Right lobe of liver (tissue), 6 donors: ENCODE measurements around the gene HOXA3. TPM values are rescaled to one million over a fixed set of nuclear protein-coding genes. Genes with fewer than 3 reads are reported as not detected.

Experiments
- ATAC-seq, 4 donors: fragments of 200-7000 bp; cut with Tn5 transposase; one replicate each; pipeline ENCODE4 v1.9.1; 2020; ENCODE audit warnings: mild to moderate bottlenecking in 4 of 4, moderate library complexity in 4 of 4
- DNase-seq, 3 donors: peaks; one replicate each; pipeline ENCODE4 v3.0.0-alpha.2; 2020
- H3K27ac ChIP-seq, 3 donors: fragments of 200-600 bp; one replicate each; pipeline ENCODE4 v1.8.0; 2022
- H3K27me3 ChIP-seq, 2 donors: fragments of 200-600 bp; one replicate each; pipeline ENCODE4 v1.8.0; 2022
- H3K36me3 ChIP-seq, 4 donors: fragments of 200-600 bp; sonication (generic) in 1 of 4; one replicate each; pipeline versions ENCODE4 v1.5.1 to v1.8.0; 2017 to 2022; ENCODE audit warnings: control low read depth in 1 of 4
- H3K4me1 ChIP-seq, 4 donors: fragments of 200-600 bp; sonication (generic) in 1 of 4; one replicate each; pipeline versions ENCODE4 v1.5.1 to v1.8.0; 2017 to 2022; ENCODE audit warnings: control low read depth in 1 of 4
- H3K4me3 ChIP-seq, 3 donors: fragments of 200-600 bp; one replicate each; pipeline ENCODE4 v1.8.0; 2022
- H3K9me3 ChIP-seq, 4 donors: fragments of 200-600 bp; sonication (generic) in 1 of 4; one replicate each; pipeline versions ENCODE4 v1.5.1 to v1.8.0; 2017 to 2022; ENCODE audit warnings: control low read depth in 1 of 4
- POLR2A ChIP-seq: fragments of 450-650 bp; IDR thresholded peaks from one replicate; pipeline ENCODE4 v1.6.1; 2017; ENCODE audit warnings: antibody characterized with exemption, mild to moderate bottlenecking
- WGBS: methylation state at CpG from one replicate; pipeline ENCODE4 v1.1.6; 2018; ENCODE audit warnings: low coverage, low lambda C conversion rate; ENCODE audit not compliant: insufficient coverage; ENCODE audit errors: missing lambda C conversion rate; 5-methylcytosine and 5-hydroxymethylcytosine counted together
- intact Hi-C, 2 donors: fragments of 100-400 bp; cut with DNase I; formaldehyde crosslinking; loops; one replicate each; pipeline versions ENCODE4 v1.11.2 to v1.14.1; 2022
- total RNA-seq, 6 experiments: library from RNA; depleted of rRNA in 2 of 6; stranded (reverse); fragments of >200 nt in 2 of 6; fragmentation: NEBNext Ultra II Directional in 3 of 6; extraction: Animal tissue kit (Norgen Biotek cat#: 25700) in 3 of 6; gene quantifications; one replicate each; pipeline versions ENCODE4 v1.1.0 to v1.2.4, GENCODE V29; 2016 to 2023
- TF ChIP-seq, protein P1 (sequence below), 4 donors: fragments of 200-600 bp in 3 of 4; fragments of 450-650 bp in 1 of 4; IDR thresholded peaks; one replicate each; pipeline versions ENCODE4 v1.5.1 to v1.8.0; 2016 to 2022; ENCODE audit warnings: antibody characterized with exemption in 4 of 4, mild to moderate bottlenecking in 2 of 4
- donor health status: DM: no; HTN: yes; CAD: no.
- donor health status: DM: no; HTN: no; CAD: no.
- donor health status: DM: no; HTN: no; CAD: no.
- donor health status: DM: no; HTN: yes; CAD: no.
- donor health status: DM: no; HTN: yes; CAD: no.

Gene HOXA3
- total RNA-seq, 6 experiments from 2014 or later: 0.17 to 0.26 (median 0.25) TPM; not detected in 2

DNA sequence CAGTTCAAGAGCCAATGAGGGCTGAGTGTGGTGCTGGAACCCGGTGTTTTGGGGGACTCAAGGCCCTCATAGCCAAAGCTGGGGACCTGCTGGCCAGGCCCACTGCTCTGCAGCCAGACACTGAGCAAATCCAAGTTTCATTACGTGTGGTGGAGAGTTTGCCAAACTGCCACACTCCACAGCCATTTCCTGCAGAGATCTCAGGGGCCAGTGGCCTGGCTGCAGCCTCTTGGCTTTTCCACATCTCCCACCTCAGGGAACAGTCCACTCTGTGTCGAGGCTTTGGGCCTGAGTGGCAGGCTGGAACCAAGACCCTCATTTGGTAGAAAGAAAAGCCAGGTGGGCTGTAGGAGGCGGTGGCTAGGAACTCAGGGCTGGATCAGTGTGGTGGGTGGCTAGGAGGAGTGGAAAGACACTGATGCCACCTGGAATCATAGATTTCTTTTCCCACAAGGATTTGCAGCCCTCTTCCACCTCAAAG is 29.5 kb upstream of the HOXA3 start:
- H3K27me3 ChIP-seq: peaks cover 38 to 90% of the 10 kb centered on the region in 2 donors
- H3K4me1 ChIP-seq: peaks cover 0 to 14% (median 0%) of the 10 kb centered on the region in 4 donors
- DNase-seq (peak in 1 of 3 donors; percentile 31), ATAC-seq (no peak)
- no peak overlapping the region for H3K27ac ChIP-seq
- WGBS: 33% methylated on average over 4 of the region's 4 CpGs
- TF ChIP-seq, protein P1, sequence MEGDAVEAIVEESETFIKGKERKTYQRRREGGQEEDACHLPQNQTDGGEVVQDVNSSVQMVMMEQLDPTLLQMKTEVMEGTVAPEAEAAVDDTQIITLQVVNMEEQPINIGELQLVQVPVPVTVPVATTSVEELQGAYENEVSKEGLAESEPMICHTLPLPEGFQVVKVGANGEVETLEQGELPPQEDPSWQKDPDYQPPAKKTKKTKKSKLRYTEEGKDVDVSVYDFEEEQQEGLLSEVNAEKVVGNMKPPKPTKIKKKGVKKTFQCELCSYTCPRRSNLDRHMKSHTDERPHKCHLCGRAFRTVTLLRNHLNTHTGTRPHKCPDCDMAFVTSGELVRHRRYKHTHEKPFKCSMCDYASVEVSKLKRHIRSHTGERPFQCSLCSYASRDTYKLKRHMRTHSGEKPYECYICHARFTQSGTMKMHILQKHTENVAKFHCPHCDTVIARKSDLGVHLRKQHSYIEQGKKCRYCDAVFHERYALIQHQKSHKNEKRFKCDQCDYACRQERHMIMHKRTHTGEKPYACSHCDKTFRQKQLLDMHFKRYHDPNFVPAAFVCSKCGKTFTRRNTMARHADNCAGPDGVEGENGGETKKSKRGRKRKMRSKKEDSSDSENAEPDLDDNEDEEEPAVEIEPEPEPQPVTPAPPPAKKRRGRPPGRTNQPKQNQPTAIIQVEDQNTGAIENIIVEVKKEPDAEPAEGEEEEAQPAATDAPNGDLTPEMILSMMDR (IDR thresholded peaks at IDR 0.05): no peak
- no peak for TF ChIP-seq POLR2A
- no peaks in the 10 kb centered on the region for H3K9me3 ChIP-seq
- intact Hi-C loops: no loop called here
- no peaks in the 10 kb centered on the region for H3K36me3 ChIP-seq
- no peak overlapping the region for H3K4me3 ChIP-seq

DNA sequence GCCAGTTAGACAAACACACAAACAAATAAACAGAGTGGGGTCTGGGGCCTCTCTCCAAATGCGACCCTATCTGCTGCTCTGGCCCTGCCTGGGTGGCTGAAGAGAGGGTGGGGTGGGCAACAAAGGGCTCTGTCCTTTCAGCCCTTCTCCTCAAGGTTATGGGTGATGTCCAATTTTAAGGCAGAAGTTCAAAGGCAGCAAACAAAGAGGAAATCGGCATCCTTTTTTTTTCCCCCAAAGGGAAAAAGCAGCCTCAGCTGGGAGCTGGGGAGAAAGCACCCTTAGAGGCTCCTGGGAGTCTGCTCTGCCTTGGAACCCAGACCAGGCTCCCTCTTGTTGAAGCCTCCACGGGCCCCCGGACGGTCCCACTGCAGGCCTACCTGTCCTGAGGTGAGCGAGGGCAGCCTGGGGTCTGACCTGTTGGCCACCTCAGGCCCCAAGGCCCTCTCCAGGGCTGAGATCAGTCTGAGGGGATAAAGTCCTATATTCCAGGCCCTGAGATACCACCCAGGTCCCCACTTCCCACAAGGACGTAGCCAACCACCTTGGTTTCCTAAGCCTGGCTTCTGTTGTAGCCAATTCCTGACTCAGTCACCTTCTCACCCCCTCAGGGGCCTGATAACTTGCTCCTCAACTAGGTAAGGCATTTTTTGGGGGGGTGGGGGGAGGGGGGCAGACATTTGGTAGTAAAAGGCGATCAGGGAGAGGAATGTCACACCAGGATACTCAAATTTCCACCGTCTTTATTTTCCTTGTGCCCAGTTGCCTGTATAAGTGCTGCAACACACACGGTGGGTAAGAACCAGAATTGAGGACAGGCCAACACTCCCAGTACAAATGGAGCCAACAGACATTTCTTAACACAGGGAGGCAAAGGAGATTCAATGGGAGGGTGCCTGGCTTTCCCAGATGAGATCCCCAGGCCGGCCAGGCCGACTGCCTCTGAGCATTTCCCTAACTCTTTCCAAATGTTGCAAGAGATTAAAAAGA is 28.3 kb upstream of the HOXA3 start:
- TF ChIP-seq, protein P1 (IDR thresholded peaks at IDR 0.05): no peak
- no peak for TF ChIP-seq POLR2A
- ATAC-seq (no peak), DNase-seq (no peak)
- Histone ChIP-seq H3K4me3 (no peak overlapping the region), H3K27ac (no peak overlapping the region), H3K36me3 (no peaks in the 10 kb centered on the region), H3K4me1 (peaks cover 0 to 14% (median 0%) of the 10 kb centered on the region in 4 donors), H3K27me3 (peaks cover 38 to 90% of the 10 kb centered on the region in 2 donors), H3K9me3 (no peaks in the 10 kb centered on the region)
- 65% methylated on average over 8 of the region's 12 CpGs for WGBS
- intact Hi-C loops: no loop called here

DNA sequence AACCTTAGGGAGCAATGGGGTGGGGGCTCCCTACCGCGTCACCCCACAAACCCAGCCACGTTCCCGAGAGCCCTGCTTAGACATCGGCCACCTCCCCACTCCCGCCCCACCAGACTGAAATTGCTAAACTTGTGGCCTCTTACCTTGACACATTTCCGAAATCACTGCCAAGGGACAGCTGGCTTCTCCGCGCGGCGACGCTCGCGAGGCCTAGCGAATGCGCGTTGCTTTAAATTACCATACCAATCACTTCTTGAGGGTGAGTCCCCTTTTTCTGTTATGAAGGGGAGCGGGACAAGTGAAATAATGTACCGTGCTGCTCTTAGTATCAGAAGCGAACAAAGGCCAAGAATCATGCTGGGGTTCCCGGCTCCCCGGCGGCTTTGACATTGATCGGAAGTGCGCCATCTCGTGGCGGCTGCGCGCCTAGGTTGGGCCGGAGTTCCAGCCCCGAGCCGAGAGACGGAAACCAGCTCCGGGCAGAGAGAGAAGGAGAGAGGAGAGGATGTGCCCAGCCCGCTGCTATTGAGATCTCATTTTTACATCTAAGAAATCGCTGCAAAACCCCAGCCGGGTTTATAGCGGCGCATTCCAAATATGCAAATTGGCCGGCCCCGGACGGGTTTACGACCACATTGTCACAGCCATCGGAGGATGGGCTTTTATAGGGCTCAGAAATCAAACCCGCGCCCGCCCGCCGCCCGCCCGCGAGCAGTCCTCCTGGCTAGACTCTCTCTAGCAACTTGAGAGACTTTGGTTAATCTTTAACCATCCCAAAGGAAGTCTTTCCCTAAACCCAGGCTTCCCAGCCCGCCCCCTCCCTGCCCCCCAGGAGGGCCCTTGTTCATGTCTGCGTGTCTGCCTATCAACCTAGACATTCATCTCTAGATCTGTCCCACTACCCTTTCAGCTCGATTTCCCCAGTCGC is 27.4 kb upstream of the HOXA3 start:
- Histone ChIP-seq H3K36me3 (no peaks in the 10 kb centered on the region), H3K27me3 (peaks cover 47 to 90% of the 10 kb centered on the region in 2 donors), H3K27ac (no peak overlapping the region), H3K9me3 (no peaks in the 10 kb centered on the region), H3K4me1 (peaks cover 0 to 13% (median 0%) of the 10 kb centered on the region in 4 donors), H3K4me3 (no peak overlapping the region)
- intact Hi-C loops: no loop called here
- no peak for TF ChIP-seq POLR2A
- TF ChIP-seq, protein P1 (IDR thresholded peaks at IDR 0.05): peak; percentile 34 to 72 (median 58)
- DNase-seq (peak in 2 of 3 donors; percentile 62 to 65), ATAC-seq (peak; percentile 54 to 80 (median 62))
- WGBS: 12% methylated on average over 44 of the region's 56 CpGs

DNA sequence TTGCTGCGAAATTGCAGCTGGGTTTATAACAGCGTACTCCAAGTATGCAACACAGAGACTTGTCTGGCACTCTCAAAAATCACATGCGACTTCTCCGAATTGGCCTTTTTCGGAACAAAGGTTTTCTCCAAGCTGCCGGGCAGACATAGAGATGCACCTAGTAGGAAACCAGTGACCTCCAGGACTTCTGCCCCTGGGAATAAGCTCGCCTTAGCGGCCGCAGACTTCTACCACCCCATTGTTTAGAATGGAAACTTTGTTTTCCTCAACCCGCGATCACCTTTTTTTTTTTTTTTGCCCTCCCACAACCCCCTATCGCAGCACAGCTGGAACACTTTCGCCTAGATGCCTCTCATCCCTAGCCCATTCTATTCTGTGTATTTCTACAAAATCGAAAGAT is 26.6 kb upstream of the HOXA3 start:
- WGBS: 26% methylated on average over 14 of the region's 14 CpGs
- ATAC-seq: no peak
- H3K27me3 ChIP-seq: peaks cover 53 to 90% of the 10 kb centered on the region in 2 donors
- DNase-seq: peak in 1 of 3 donors; percentile 11
- H3K27ac ChIP-seq: no peak overlapping the region
- H3K4me3 ChIP-seq: no peak overlapping the region
- TF ChIP-seq, protein P1 (IDR thresholded peaks at IDR 0.05): no peak
- no peak for TF ChIP-seq POLR2A
- intact Hi-C loops: no loop called here
- H3K9me3 ChIP-seq: no peaks in the 10 kb centered on the region
- H3K36me3 ChIP-seq: no peaks in the 10 kb centered on the region
- peaks cover 0 to 7% (median 0%) of the 10 kb centered on the region in 4 donors for H3K4me1 ChIP-seq
